ENCODE results near the gene UBE2D2. TPM values are rescaled to one million over a fixed set of nuclear protein-coding genes. Genes with fewer than 3 reads are reported as not detected.

Gene UBE2D2
- total RNA-seq, 1 donor: 36.6 TPM

- no peak for DNase-seq (ENCODE audit: low read depth in 2 of 3, low spot score in 2 of 3)
These were observed 83.7 kb downstream of the UBE2D2 start for GRCh38 chr5:139644646-139645429.

GRCh38 chr5:139645430-139645871 is 84.3 kb downstream of the UBE2D2 start:
- DNase-seq (ENCODE audit: low read depth in 2 of 3, low spot score in 2 of 3): no peak

GRCh38 chr5:139646111-139646510 is 85.0 kb downstream of the UBE2D2 start:
- no peak for DNase-seq (ENCODE audit: low read depth in 2 of 3, low spot score in 2 of 3)

- DNase-seq (ENCODE audit: low read depth in 2 of 3, low spot score in 2 of 3): peak in 1 of 3 donors; percentile 48
These were observed 85.9 kb downstream of the UBE2D2 start for GRCh38 chr5:139646912-139647505.

- DNase-seq (ENCODE audit: low read depth in 2 of 3, low spot score in 2 of 3): no peak
These were observed 86.5 kb downstream of the UBE2D2 start for GRCh38 chr5:139647506-139648204.

- peak in 2 of 3 donors; percentile 79 to 80 for DNase-seq (ENCODE audit: low read depth in 2 of 3, low spot score in 2 of 3)
These were observed 87.3 kb downstream of the UBE2D2 start, which contains the start of gene CXXC5 for GRCh38 chr5:139648205-139649081. Gene CXXC5, plus strand, starts transcription at chr5:139648349. Its CDS starts 32,175 bp downstream, at chr5:139680524.

- peak in 1 of 3 donors; percentile 64 for DNase-seq (ENCODE audit: low read depth in 2 of 3, low spot score in 2 of 3)
These were observed 88.2 kb downstream of the UBE2D2 start for GRCh38 chr5:139649082-139649991.

- peak in 1 of 3 donors; percentile 40 for DNase-seq (ENCODE audit: low read depth in 2 of 3, low spot score in 2 of 3)
These were observed 89.0 kb downstream of the UBE2D2 start for GRCh38 chr5:139650031-139650688.

GRCh38 chr5:139650689-139651042 is 89.5 kb downstream of the UBE2D2 start:
- no peak for DNase-seq (ENCODE audit: low read depth in 2 of 3, low spot score in 2 of 3)

GRCh38 chr5:139651043-139651834 is 90.1 kb downstream of the UBE2D2 start:
- DNase-seq (ENCODE audit: low read depth in 2 of 3, low spot score in 2 of 3): no peak

GRCh38 chr5:139651853-139652787 is 91.0 kb downstream of the UBE2D2 start:
- peak in 2 of 3 donors; percentile 71 to 78 for DNase-seq (ENCODE audit: low read depth in 2 of 3, low spot score in 2 of 3)

- DNase-seq (ENCODE audit: low read depth in 2 of 3, low spot score in 2 of 3): peak in 1 of 3 donors; percentile 56
These were observed 91.7 kb downstream of the UBE2D2 start for GRCh38 chr5:139652788-139653241.

- no peak for DNase-seq (ENCODE audit: low read depth in 2 of 3, low spot score in 2 of 3)
These were observed 92.5 kb downstream of the UBE2D2 start for GRCh38 chr5:139653616-139654015.

GRCh38 chr5:139654464-139654863 is 93.3 kb downstream of the UBE2D2 start:
- no peak for DNase-seq (ENCODE audit: low read depth in 2 of 3, low spot score in 2 of 3)

GRCh38 chr5:139654871-139655491 is 93.8 kb downstream of the UBE2D2 start:
- DNase-seq (ENCODE audit: low read depth in 2 of 3, low spot score in 2 of 3): no peak

GRCh38 chr5:139655727-139656271 is 94.7 kb downstream of the UBE2D2 start:
- DNase-seq (ENCODE audit: low read depth in 2 of 3, low spot score in 2 of 3): no peak
